ENCODE measurements around the gene PIGP. TPM values are rescaled to one million over a fixed set of nuclear protein-coding genes. Genes with fewer than 3 reads are reported as not detected.

Gene PIGP
- total and polyA plus RNA-seq, 9 of the 15 experiments (the other 6 are each of a cell fraction or from before 2014, with no cell fraction given), result 18.3 to 122 (median 35.6) TPM

GRCh38 chr21:37073417-37074196, 736 bp upstream of the PIGP start (continued):
- TF ChIP-seq SAP30 (IDR thresholded peaks at IDR 0.05; ENCODE audit: borderline replicate concordance, insufficient read depth, low read depth, low read length, poor library complexity, severe bottlenecking) (no peak), KLF1 (tag; IDR thresholded peaks at IDR 0.05) (no peak), UBTF (IDR thresholded peaks at IDR 0.05; ENCODE audit: borderline replicate concordance in 1 of 2, low read depth in 2 of 2, low read length in 2 of 2) (no peak; a peak in 1 of 4 replicates), NELFE (IDR thresholded peaks at IDR 0.05; ENCODE audit: insufficient read depth, insufficient read length) (no peak), ZNF24 (IDR thresholded peaks at IDR 0.05) (no peak), SMARCA5 (IDR thresholded peaks at IDR 0.05) (peak; percentile 70; the same call in 1 of the 2 replicates), TRIM25 (IDR thresholded peaks at IDR 0.05; ENCODE audit: borderline replicate concordance) (no peak), JUNB (CRISPR knock-in tag; conservative IDR thresholded peaks at IDR 0.05) (no peak), ZNF407 (IDR thresholded peaks at IDR 0.05; ENCODE audit: low read depth) (no peak), HDAC2 (IDR thresholded peaks at IDR 0.05) (peak; percentile 87), MYBL2 (IDR thresholded peaks at IDR 0.05; ENCODE audit: low read depth) (no peak), MYBL2 (CRISPR knock-in tag; IDR thresholded peaks at IDR 0.05; ENCODE audit: borderline replicate concordance) (no peak), ZNF511 (CRISPR knock-in tag; IDR thresholded peaks at IDR 0.05) (peak; percentile 73; the same call in 1 of the 2 replicates), SRSF7 (optimal IDR thresholded peaks at IDR 0.05; ENCODE audit: low read depth, low read length) (no peak)

Data from K562 (cell line).